GM19467 (cell line): ENCODE measurements around the gene MIGA2.

Experiments
- ATAC-seq: cut with Tn5 transposase; IDR thresholded peaks from one replicate; pipeline ENCODE4 v1.9.1; 2021; ENCODE audit warnings: mild to moderate bottlenecking, moderate library complexity; ENCODE audit not compliant: unreplicated experiment

Gene MIGA2

GRCh38 chr9:129071526-129072126, 35.2 kb downstream of the MIGA2 start:
- no peak for ATAC-seq

- no peak for ATAC-seq
Measured at GRCh38 chr9:129072171-129072570, 35.7 kb downstream of the MIGA2 start.

- ATAC-seq = no peak
Measured at GRCh38 chr9:129073404-129073803, 37.0 kb downstream of the MIGA2 start.

- ATAC-seq = no peak
Measured at GRCh38 chr9:129074106-129074505, 37.7 kb downstream of the MIGA2 start.

- ATAC-seq = no peak
Measured at GRCh38 chr9:129075996-129076639, 39.7 kb downstream of the MIGA2 start.

GRCh38 chr9:129076640-129077037, 40.2 kb downstream of the MIGA2 start:
- ATAC-seq = no peak

- ATAC-seq = no peak
Measured at GRCh38 chr9:129077236-129077635, 40.8 kb downstream of the MIGA2 start.

GRCh38 chr9:129078691-129079503, 42.5 kb downstream of the MIGA2 start:
- no peak for ATAC-seq

- no peak for ATAC-seq
Measured at GRCh38 chr9:129079829-129080228, 43.4 kb downstream of the MIGA2 start.

GRCh38 chr9:129080298-129080600, 43.8 kb downstream of the MIGA2 start:
- ATAC-seq = no peak

GRCh38 chr9:129080601-129081387, 44.4 kb downstream of the MIGA2 start, which contains the start of gene DOLPP1:
Gene DOLPP1 (plus strand): TSS chr9:129081111. CDS start chr9:129081132, 21 bp downstream.
- ATAC-seq = peak; percentile 93

- no peak for ATAC-seq
Measured at GRCh38 chr9:129081388-129081904, 45.0 kb downstream of the MIGA2 start.

- ATAC-seq = no peak
Measured at GRCh38 chr9:129084087-129084486, 47.7 kb downstream of the MIGA2 start.

- ATAC-seq = no peak
Measured at GRCh38 chr9:129089246-129089645, 52.8 kb downstream of the MIGA2 start.

- no peak for ATAC-seq
Measured at GRCh38 chr9:129093602-129094386, 57.4 kb downstream of the MIGA2 start.

- no peak for ATAC-seq
Measured at GRCh38 chr9:129094387-129095169, 58.2 kb downstream of the MIGA2 start.

GRCh38 chr9:129095170-129095667, 58.8 kb downstream of the MIGA2 start:
- ATAC-seq = no peak

- ATAC-seq = no peak
Measured at GRCh38 chr9:129095908-129096307, 59.5 kb downstream of the MIGA2 start.

- ATAC-seq = no peak
Measured at GRCh38 chr9:129097671-129098306, 61.4 kb downstream of the MIGA2 start.
